ENCODE data around the gene SPINK8.
"Not testable (repeated sequence)": the region's sequence is repeated elsewhere in the genome, so short reads cannot be mapped to it uniquely, and the experiment has no call there.

The SPINK8 gene

GRCh38 chr3:48333346-48334245 is at the start of gene SPINK8:
TSS of gene SPINK8 (minus strand) at chr3:48333661. CDS start at chr3:48328341, 5,320 bp downstream.
- DNase-seq, result not testable (repeated sequence)

GRCh38 chr3:48372862-48373435 is 39.5 kb upstream of the SPINK8 start:
- no peak for DNase-seq

- no peak for DNase-seq
These were observed 38.9 kb upstream of the SPINK8 start for GRCh38 chr3:48372377-48372770.

GRCh38 chr3:48371651-48372376 is 38.4 kb upstream of the SPINK8 start, which contains the start of gene FBXW12:
TSS of gene FBXW12 (plus strand) at chr3:48372219. CDS start at chr3:48372768, 549 bp downstream.
- no peak for DNase-seq

- DNase-seq, result no peak
These were observed 36.9 kb upstream of the SPINK8 start for GRCh38 chr3:48370333-48370713.

- DNase-seq, result no peak
These were observed 36.4 kb upstream of the SPINK8 start for GRCh38 chr3:48369693-48370332.

GRCh38 chr3:48367201-48367600 is 33.7 kb upstream of the SPINK8 start:
- no peak for DNase-seq

- DNase-seq, result no peak
These were observed 31.4 kb upstream of the SPINK8 start for GRCh38 chr3:48364840-48365239.

- DNase-seq, result no peak
These were observed 28.5 kb upstream of the SPINK8 start for GRCh38 chr3:48361928-48362327.

- no peak for DNase-seq
These were observed 23.0 kb upstream of the SPINK8 start for GRCh38 chr3:48356419-48356818.

- DNase-seq, result no peak
These were observed 20.5 kb upstream of the SPINK8 start for GRCh38 chr3:48353987-48354386.

GRCh38 chr3:48352546-48352945 is 19.1 kb upstream of the SPINK8 start:
- no peak for DNase-seq

GRCh38 chr3:48347500-48347899 is 14.0 kb upstream of the SPINK8 start:
- no peak for DNase-seq

- no peak for DNase-seq
These were observed 12.6 kb upstream of the SPINK8 start for GRCh38 chr3:48345946-48346572.

- no peak for DNase-seq
These were observed 11.5 kb upstream of the SPINK8 start for GRCh38 chr3:48344867-48345507.

- DNase-seq, result no peak
These were observed 10.0 kb upstream of the SPINK8 start for GRCh38 chr3:48343432-48343831.

GRCh38 chr3:48338635-48339034 is 5.2 kb upstream of the SPINK8 start:
- DNase-seq, result no peak

- DNase-seq, result not testable (repeated sequence)
These were observed 4.1 kb upstream of the SPINK8 start for GRCh38 chr3:48337536-48337935.

GRCh38 chr3:48335286-48335685 is 1.8 kb upstream of the SPINK8 start:
- DNase-seq, result not testable (repeated sequence)

GRCh38 chr3:48334605-48335004 is 1.1 kb upstream of the SPINK8 start:
- no peak for DNase-seq

GRCh38 chr3:48331706-48332435 is 1.6 kb downstream of the SPINK8 start:
- DNase-seq, result not testable (repeated sequence)
